Stimulated activated CD4-positive, alpha-beta T cell treated with anti-CD3 and anti-CD28 coated beads, TNF-alpha, amount 100 ng/mL, for 48 hours (primary cell): ENCODE results near the gene STRA8.

ENCODE experiments used
- DNase-seq, 3 donors: peaks; one replicate each; pipeline ENCODE4 v3.0.0-alpha.2; 2020; ENCODE audit warnings: low read depth in 3 of 3

STRA8 gene

GRCh38 chr7:135238112-135238744 is 4.6 kb downstream of the STRA8 start:
- DNase-seq = no peak

- DNase-seq = no peak
Observed at GRCh38 chr7:135239263-135239662, 5.6 kb downstream of the STRA8 start.

- no peak for DNase-seq
Observed at GRCh38 chr7:135240441-135240840, 6.8 kb downstream of the STRA8 start.

- DNase-seq = no peak
Observed at GRCh38 chr7:135242096-135242684, 8.6 kb downstream of the STRA8 start.

- no peak for DNase-seq
Observed at GRCh38 chr7:135245226-135246190, 11.9 kb downstream of the STRA8 start.

GRCh38 chr7:135246191-135246825 is 12.7 kb downstream of the STRA8 start:
- DNase-seq = no peak

- no peak for DNase-seq
Observed at GRCh38 chr7:135247746-135248471, 14.3 kb downstream of the STRA8 start.

GRCh38 chr7:135248546-135248945 is 14.9 kb downstream of the STRA8 start:
- DNase-seq = no peak

- DNase-seq = no peak
Observed at GRCh38 chr7:135251496-135252391, 18.1 kb downstream of the STRA8 start.

GRCh38 chr7:135253851-135254771 is 20.5 kb downstream of the STRA8 start:
- no peak for DNase-seq

GRCh38 chr7:135257790-135258189 is 24.2 kb downstream of the STRA8 start:
- no peak for DNase-seq

GRCh38 chr7:135258585-135258984 is 24.9 kb downstream of the STRA8 start:
- DNase-seq = no peak

GRCh38 chr7:135259702-135260101 is 26.1 kb downstream of the STRA8 start:
- no peak for DNase-seq

GRCh38 chr7:135260470-135260869 is 26.8 kb downstream of the STRA8 start:
- DNase-seq = no peak

- no peak for DNase-seq
Observed at GRCh38 chr7:135260930-135261721, 27.5 kb downstream of the STRA8 start.

GRCh38 chr7:135262623-135263320 is 29.1 kb downstream of the STRA8 start:
- no peak for DNase-seq

GRCh38 chr7:135263321-135263970 is 29.8 kb downstream of the STRA8 start:
- DNase-seq = no peak
